ENCODE measurements around the gene TRAPPC10. TPM values are rescaled to one million over a fixed set of nuclear protein-coding genes. Genes with fewer than 3 reads are reported as not detected.

TRAPPC10 gene
- total and polyA plus RNA-seq, 2 donors (not counting 1 experiment from before 2014, with no cell fraction given) = 61.7 to 145 TPM

DNA sequence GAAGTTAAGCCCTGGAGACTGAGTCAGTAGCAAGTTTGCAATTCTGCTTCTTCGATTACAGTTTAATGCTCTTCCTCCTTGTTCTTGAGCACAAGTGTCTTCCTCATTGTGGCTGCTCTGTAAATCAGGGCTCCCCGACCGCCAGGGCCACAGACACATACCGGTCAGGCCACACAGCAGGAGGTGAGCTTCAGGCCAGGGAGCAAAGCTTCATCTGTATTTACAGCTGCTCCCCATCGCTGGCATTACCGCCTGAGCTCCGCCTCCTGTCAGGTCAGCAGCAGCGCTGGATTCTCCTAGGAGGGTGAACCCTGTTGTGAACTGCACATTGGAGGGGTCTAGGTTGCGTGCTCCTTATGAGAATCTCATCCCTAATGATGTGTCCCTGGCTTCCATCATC is 1.7 kb upstream of the TRAPPC10 start:
- no peak for TF ChIP-seq EZH2 (IDR thresholded peaks at IDR 0.05; ENCODE audit: borderline replicate concordance, insufficient read depth, low read depth, low read length, poor library complexity, severe bottlenecking)
- TF ChIP-seq, protein P1, sequence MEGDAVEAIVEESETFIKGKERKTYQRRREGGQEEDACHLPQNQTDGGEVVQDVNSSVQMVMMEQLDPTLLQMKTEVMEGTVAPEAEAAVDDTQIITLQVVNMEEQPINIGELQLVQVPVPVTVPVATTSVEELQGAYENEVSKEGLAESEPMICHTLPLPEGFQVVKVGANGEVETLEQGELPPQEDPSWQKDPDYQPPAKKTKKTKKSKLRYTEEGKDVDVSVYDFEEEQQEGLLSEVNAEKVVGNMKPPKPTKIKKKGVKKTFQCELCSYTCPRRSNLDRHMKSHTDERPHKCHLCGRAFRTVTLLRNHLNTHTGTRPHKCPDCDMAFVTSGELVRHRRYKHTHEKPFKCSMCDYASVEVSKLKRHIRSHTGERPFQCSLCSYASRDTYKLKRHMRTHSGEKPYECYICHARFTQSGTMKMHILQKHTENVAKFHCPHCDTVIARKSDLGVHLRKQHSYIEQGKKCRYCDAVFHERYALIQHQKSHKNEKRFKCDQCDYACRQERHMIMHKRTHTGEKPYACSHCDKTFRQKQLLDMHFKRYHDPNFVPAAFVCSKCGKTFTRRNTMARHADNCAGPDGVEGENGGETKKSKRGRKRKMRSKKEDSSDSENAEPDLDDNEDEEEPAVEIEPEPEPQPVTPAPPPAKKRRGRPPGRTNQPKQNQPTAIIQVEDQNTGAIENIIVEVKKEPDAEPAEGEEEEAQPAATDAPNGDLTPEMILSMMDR (IDR thresholded peaks at IDR 0.05) = no peak
- peaks cover 45% of the 10 kb centered on the region for H3K79me2 ChIP-seq (ENCODE audit: control insufficient read depth, insufficient read depth, low read length)
- H3K9me3 ChIP-seq (ENCODE audit: control extremely low read depth in 1 of 3, control insufficient read depth in 2 of 3, insufficient read depth in 1 of 3, low read length in 2 of 3) = no peaks in the 10 kb centered on the region
- CTCF ChIA-PET = no interaction called here
- peaks cover 30% of the 10 kb centered on the region for H4K20me1 ChIP-seq (ENCODE audit: control insufficient read depth, insufficient read depth, low read length, poor library complexity, severe bottlenecking)
- intact Hi-C loops (cut with micrococcal nuclease) = loop anchor here (5.0 to 10.0 kb wide), 5 partner anchors 294 to 1118 kb away; partner anchors contain the start of genes CFAP410, NDUFV3, PFKL and PKNOX1
- H3K27ac Mint-ChIP-seq = peak overlapping the region; percentile 57
- no peak overlapping the region for H3K4me3 ChIP-seq (ENCODE audit: control extremely low read depth in 1 of 5, extremely low read depth in 1 of 5, insufficient read depth in 1 of 5, low read depth in 2 of 5, low read length in 4 of 5)
- POLR2A ChIA-PET = no interaction called here
- no peak overlapping the region for H3K4me2 ChIP-seq (replicated peaks; ENCODE audit: low read depth, low read length, poor library complexity, severe bottlenecking)
- ATAC-seq (ENCODE audit: low read depth) (no peak), DNase-seq (no peak)
- no peak overlapping the region for H3K9ac ChIP-seq (ENCODE audit: low read length)
- H3K9me3 Mint-ChIP-seq (ENCODE audit: insufficient read depth) = no peaks in the 10 kb centered on the region
- 94% methylated on average over 6 of the region's 9 CpGs for WGBS (ENCODE audit: insufficient coverage)
- peaks cover 25 to 30% of the 10 kb centered on the region in 2 donors for H3K4me1 ChIP-seq (ENCODE audit: control insufficient read depth in 2 of 2, insufficient read depth in 2 of 2, low read length in 2 of 2)
- H3K36me3 ChIP-seq (replicated peaks in 1 of 2; ENCODE audit: control extremely low read depth in 1 of 2, control insufficient read depth in 1 of 2, extremely low read depth in 1 of 2, insufficient read depth in 2 of 2, low read length in 1 of 2) = no peaks in the 10 kb centered on the region
- H2AFZ ChIP-seq (ENCODE audit: insufficient read depth, low read depth, low read length, poor library complexity, severe bottlenecking) = no peak overlapping the region
- no peak overlapping the region for H3K27ac ChIP-seq (ENCODE audit: low read length in 2 of 2)
- no peaks in the 10 kb centered on the region for H3K27me3 ChIP-seq (replicated peaks in 1 of 4; ENCODE audit: control extremely low read depth in 1 of 4, control insufficient read depth in 3 of 4, insufficient read depth in 4 of 4, low read length in 3 of 4)
- peak overlapping the region; percentile 57 for H3K4me3 Mint-ChIP-seq
- no peaks in the 10 kb centered on the region for H3K27me3 Mint-ChIP-seq
- H3K4me1 Mint-ChIP-seq = peaks cover 30% of the 10 kb centered on the region

DNA sequence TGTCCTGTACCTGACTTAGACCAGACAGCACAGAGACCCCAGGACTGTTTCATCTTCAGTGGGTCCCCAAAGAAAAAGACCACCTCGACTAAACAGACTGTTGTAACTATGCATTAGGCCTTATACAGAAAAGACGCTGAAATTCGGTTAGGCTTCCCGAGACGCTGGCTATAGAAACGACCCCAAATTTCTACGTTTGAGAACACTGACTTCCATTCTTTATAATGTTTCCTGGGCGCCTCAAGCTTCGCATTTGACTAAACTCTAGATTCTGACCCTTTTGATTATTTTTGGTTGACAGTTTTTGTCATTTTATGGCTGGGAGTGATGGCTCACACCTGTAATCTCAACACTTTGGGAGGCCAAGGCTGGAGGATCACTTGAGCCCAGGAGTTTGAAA is 986 bp upstream of the TRAPPC10 start:
- Histone ChIP-seq H3K79me2 (ENCODE audit: control insufficient read depth, insufficient read depth, low read length) (peaks cover 52% of the 10 kb centered on the region), H3K9me3 (ENCODE audit: control extremely low read depth in 1 of 3, control insufficient read depth in 2 of 3, insufficient read depth in 1 of 3, low read length in 2 of 3) (no peaks in the 10 kb centered on the region), H3K27ac (ENCODE audit: low read length in 2 of 2) (peak overlapping the region in 1 of 2 donors; percentile 92), H3K4me3 (ENCODE audit: control extremely low read depth in 1 of 5, extremely low read depth in 1 of 5, insufficient read depth in 1 of 5, low read depth in 2 of 5, low read length in 4 of 5) (peak overlapping the region in 2 of 5 experiments; percentile 80 to 86), H3K4me2 (replicated peaks; ENCODE audit: low read depth, low read length, poor library complexity, severe bottlenecking) (peak overlapping the region; percentile 88), H3K4me1 (ENCODE audit: control insufficient read depth in 2 of 2, insufficient read depth in 2 of 2, low read length in 2 of 2) (peaks cover 29 to 37% of the 10 kb centered on the region in 2 donors), H2AFZ (ENCODE audit: insufficient read depth, low read depth, low read length, poor library complexity, severe bottlenecking) (peak overlapping the region; percentile 85), H3K27me3 (replicated peaks in 1 of 4; ENCODE audit: control extremely low read depth in 1 of 4, control insufficient read depth in 3 of 4, insufficient read depth in 4 of 4, low read length in 3 of 4) (no peaks in the 10 kb centered on the region), H4K20me1 (ENCODE audit: control insufficient read depth, insufficient read depth, low read length, poor library complexity, severe bottlenecking) (peaks cover 37% of the 10 kb centered on the region), H3K9ac (ENCODE audit: low read length) (peak overlapping the region; percentile 82), H3K36me3 (replicated peaks in 1 of 2; ENCODE audit: control extremely low read depth in 1 of 2, control insufficient read depth in 1 of 2, extremely low read depth in 1 of 2, insufficient read depth in 2 of 2, low read length in 1 of 2) (no peaks in the 10 kb centered on the region)
- no peak for DNase-seq
- POLR2A ChIA-PET = interaction anchor here (0.8 to 1.0 kb wide), 2 partner anchors 289 to 293 kb away, joined by 3 to 9 read pairs; partner anchors contain the start of gene PFKL
- WGBS (ENCODE audit: insufficient coverage) = 86% methylated on average over 6 of the region's 9 CpGs
- Mint-ChIP-seq H3K4me3 (peak overlapping the region; percentile 91), H3K4me1 (peaks cover 34% of the 10 kb centered on the region), H3K9me3 (ENCODE audit: insufficient read depth) (no peaks in the 10 kb centered on the region), H3K27me3 (no peaks in the 10 kb centered on the region), H3K27ac (peak overlapping the region; percentile 95)
- TF ChIP-seq, protein P1 (IDR thresholded peaks at IDR 0.05) = no peak
- no peak for TF ChIP-seq EZH2 (IDR thresholded peaks at IDR 0.05; ENCODE audit: borderline replicate concordance, insufficient read depth, low read depth, low read length, poor library complexity, severe bottlenecking)
- ATAC-seq (ENCODE audit: low read depth) = no peak
- CTCF ChIA-PET = no interaction called here
- intact Hi-C loops (cut with micrococcal nuclease) = loop anchor here (5.0 to 10.0 kb wide), 5 partner anchors 294 to 1119 kb away; partner anchors contain the start of genes CFAP410, NDUFV3, PFKL and PKNOX1
